Body of pancreas (tissue), 4 donors: ENCODE measurements around the gene COL28A1.

Experiments used
- CTCF ChIP-seq, 7 experiments: fragments of 450-650 bp in 4 of 7; fragments of 200-600 bp in 3 of 7; sonication (generic) in 3 of 7; IDR thresholded peaks; one replicate each; pipeline ENCODE4 v1.5.1; 2016 to 2019; ENCODE audit warnings: antibody characterized with exemption in 7 of 7
- POLR2A ChIP-seq, 3 donors: fragments of 450-650 bp; IDR thresholded peaks; one replicate each; pipeline ENCODE4 v1.6.1; 2016; ENCODE audit warnings: antibody characterized with exemption in 3 of 3, mild to moderate bottlenecking in 2 of 3

- TF ChIP-seq CTCF (IDR thresholded peaks at IDR 0.05), result no peak
- no peak for TF ChIP-seq POLR2A (IDR thresholded peaks at IDR 0.05)
Measured at GRCh38 chr7:7552199-7552598, 16.5 kb upstream of the COL28A1 start.
